Subcutaneous adipose tissue (tissue), 4 donors: ENCODE results near the gene LIPA. TPM values are rescaled to one million over a fixed set of nuclear protein-coding genes. Genes with fewer than 3 reads are reported as not detected.

Source experiments
- total RNA-seq, 4 donors: library from RNA; depleted of rRNA; stranded (reverse); fragments of >200 nt; gene quantifications; one replicate each; pipeline ENCODE4 v1.1.0, GENCODE V29; 2016
- TF ChIP-seq, protein P1 (sequence below): fragments of 450-650 bp; IDR thresholded peaks from one replicate; pipeline ENCODE4 v1.5.1; 2016; ENCODE audit warnings: low read depth, mild to moderate bottlenecking, control low read depth, antibody characterized with exemption, moderate library complexity

Gene LIPA
- total RNA-seq, 4 donors from 2014 or later: 77.2 to 1,001 (median 137) TPM

DNA sequence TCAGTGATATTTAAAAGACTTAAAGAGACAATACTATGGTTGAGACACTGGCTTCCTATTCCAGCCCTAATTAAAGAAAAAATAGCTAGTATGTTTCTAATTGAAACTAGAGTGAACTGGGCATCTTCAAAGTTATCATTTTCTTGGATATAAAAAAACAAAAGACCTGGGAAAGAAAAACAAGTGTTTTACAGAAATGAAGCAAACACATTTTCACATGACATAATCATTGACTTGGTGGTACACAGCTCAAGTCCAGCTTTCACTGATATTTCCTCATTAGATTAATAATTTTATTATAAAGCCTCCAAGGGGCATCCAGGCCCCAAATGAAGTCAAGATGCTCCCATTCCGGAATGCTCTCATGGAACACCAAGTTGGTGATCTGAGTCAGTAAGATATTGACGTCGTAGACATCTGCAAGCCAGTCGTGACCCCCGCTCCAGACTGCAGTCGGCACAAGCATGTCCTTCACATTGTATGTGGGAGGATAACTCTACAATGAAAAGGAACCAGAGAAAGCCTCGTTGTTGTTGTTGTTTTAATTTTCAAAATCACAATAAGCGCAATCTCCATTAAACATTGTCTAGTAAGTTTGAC, 36.9 kb downstream of the LIPA start:
- TF ChIP-seq, protein P1, sequence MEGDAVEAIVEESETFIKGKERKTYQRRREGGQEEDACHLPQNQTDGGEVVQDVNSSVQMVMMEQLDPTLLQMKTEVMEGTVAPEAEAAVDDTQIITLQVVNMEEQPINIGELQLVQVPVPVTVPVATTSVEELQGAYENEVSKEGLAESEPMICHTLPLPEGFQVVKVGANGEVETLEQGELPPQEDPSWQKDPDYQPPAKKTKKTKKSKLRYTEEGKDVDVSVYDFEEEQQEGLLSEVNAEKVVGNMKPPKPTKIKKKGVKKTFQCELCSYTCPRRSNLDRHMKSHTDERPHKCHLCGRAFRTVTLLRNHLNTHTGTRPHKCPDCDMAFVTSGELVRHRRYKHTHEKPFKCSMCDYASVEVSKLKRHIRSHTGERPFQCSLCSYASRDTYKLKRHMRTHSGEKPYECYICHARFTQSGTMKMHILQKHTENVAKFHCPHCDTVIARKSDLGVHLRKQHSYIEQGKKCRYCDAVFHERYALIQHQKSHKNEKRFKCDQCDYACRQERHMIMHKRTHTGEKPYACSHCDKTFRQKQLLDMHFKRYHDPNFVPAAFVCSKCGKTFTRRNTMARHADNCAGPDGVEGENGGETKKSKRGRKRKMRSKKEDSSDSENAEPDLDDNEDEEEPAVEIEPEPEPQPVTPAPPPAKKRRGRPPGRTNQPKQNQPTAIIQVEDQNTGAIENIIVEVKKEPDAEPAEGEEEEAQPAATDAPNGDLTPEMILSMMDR: no peak

GRCh38 chr10:89213191-89213808, 38.3 kb downstream of the LIPA start:
- TF ChIP-seq, protein P1: no peak

GRCh38 chr10:89210794-89211425, 40.7 kb downstream of the LIPA start:
- TF ChIP-seq, protein P1: no peak

- TF ChIP-seq, protein P1: no peak
These were observed 41.9 kb downstream of the LIPA start for GRCh38 chr10:89209718-89210117.

DNA sequence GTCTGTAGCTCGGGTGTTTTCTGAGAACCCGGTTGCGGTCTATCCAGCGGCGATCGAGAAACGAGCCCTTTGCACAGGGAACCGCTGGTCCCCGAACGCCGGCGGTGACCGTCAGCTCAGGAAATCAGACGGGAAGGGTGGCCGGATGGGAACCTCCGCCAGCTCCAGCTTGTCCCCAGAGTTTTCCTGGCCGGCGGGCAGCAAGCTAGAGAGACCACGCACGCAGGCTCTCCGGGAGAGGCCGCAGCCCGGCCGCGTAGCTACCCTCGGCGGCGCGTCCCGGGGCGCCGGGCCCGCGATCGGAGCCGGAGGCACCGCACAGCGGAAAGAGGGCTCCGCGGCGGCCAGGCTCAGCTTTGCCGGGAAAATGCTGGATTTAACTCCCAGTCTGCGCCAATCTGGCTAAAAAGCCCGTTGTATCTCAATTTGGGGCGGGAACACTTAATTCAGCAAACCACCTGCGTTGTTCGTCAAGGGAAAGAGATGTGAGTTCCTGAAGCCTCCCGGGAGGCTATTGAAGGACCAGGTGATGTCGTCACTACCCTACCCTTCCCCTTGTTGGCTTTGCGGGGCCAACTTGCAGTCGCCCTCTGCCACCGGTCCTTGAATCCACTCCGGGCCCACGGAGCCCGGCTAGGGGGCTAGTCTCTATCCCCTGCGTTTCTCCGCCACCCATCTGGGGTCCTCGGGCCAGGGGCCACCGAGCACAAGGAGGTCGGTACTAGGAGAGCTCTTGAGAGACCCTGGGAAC, 43.6 kb downstream of the LIPA start:
- TF ChIP-seq, protein P1: no peak

GRCh38 chr10:89207181-89207800, 44.3 kb downstream of the LIPA start, which contains the start of gene CH25H:
CH25H (minus strand) TSS chr10:89207317; CDS start chr10:89207292, 25 bp downstream.
- TF ChIP-seq, protein P1: no peak
